Endothelial cell of umbilical vein (primary cell): ENCODE data around the gene GALNT2. TPM values are rescaled to one million over a fixed set of nuclear protein-coding genes. Genes with fewer than 3 reads are reported as not detected.

Source experiments
- BruUV-seq: library from RNA; stranded (reverse); fragments of 400-500 nt; replicated peaks from 2 replicates; lab custom pipeline; 2021; lab: Mats Ljungman, UMichigan
- CTCF ChIA-PET: fragments of 300-600, 350-600 bp; sonication (Branson Sonifier 250); formaldehyde crosslinking; loops from one replicate; lab custom pipeline; 2021; ENCODE audit warnings: antibody characterized with exemption, inconsistent platforms; lab: Charles Lee
- POLR2A ChIA-PET: fragments of 300-600, 350-600 bp; sonication (Branson Sonifier 250); formaldehyde crosslinking; loops from one replicate; lab custom pipeline; 2021; ENCODE audit warnings: antibody characterized with exemption, inconsistent platforms; lab: Charles Lee
- DNase-seq: peaks from one replicate; pipeline ENCODE4 v3.0.0-alpha.2; 2011; ENCODE audit warnings: low read depth, low spot score
- FAIRE-seq: peaks from 2 replicates; lab custom pipeline; 2011; peaks lifted over from hg19 to GRCh38; lab: Jason Lieb, UNC
- H2AFZ ChIP-seq: 2 replicates; pipeline ENCODE4 v1.6.0; 2012; ENCODE audit warnings: low read depth, low read length, control low read depth, inconsistent platforms
- H3K27ac ChIP-seq: 2 replicates; pipeline ENCODE4 v1.5.1; 2011; ENCODE audit warnings: low read depth, mild to moderate bottlenecking, control low read depth, low read length, moderate library complexity; ENCODE audit not compliant: insufficient read depth
- H3K27me3 ChIP-seq, 2 experiments: 2 replicates each; pipeline versions ENCODE4 v1.6.0 to v1.6.1; 2011; ENCODE audit warnings: low read length in 2 of 2, mixed read lengths in 1 of 2; ENCODE audit not compliant: control insufficient read depth in 2 of 2, insufficient read depth in 2 of 2
- H3K36me3 ChIP-seq, 2 experiments: 2 replicates in 1 of 2; 3 replicates in 1 of 2; pipeline ENCODE4 v1.5.1; 2011; ENCODE audit warnings: low read length in 2 of 2, mild to moderate bottlenecking in 1 of 2, moderate library complexity in 1 of 2; ENCODE audit not compliant: control insufficient read depth in 2 of 2, insufficient read depth in 2 of 2; ENCODE audit errors: extremely low read depth in 1 of 2
- H3K4me1 ChIP-seq: 3 replicates; pipeline ENCODE4 v1.5.1; 2011; ENCODE audit warnings: mild to moderate bottlenecking, low read length; ENCODE audit not compliant: control insufficient read depth, insufficient read depth; ENCODE audit errors: extremely low read depth
- H3K4me2 ChIP-seq: 2 replicates; pipeline ENCODE4 v1.6.1; 2011; ENCODE audit warnings: low read length, control low read depth, mixed read lengths; ENCODE audit not compliant: insufficient read depth
- H3K4me3 ChIP-seq, 3 experiments: fragments of 200-600 bp in 1 of 3; sonication (generic), shearing (Covaris generic) in 1 of 3; replicated peaks in 1 of 3; 2 replicates each; pipeline ENCODE4 v1.5.1; 2011 to 2016; ENCODE audit warnings: control low read depth in 3 of 3, low read length in 3 of 3, mild to moderate bottlenecking in 2 of 3, inconsistent platforms in 1 of 3, low read depth in 1 of 3, moderate library complexity in 1 of 3; ENCODE audit not compliant: insufficient read depth in 1 of 3
- H3K79me2 ChIP-seq: 2 replicates; pipeline ENCODE4 v1.6.0; 2012; ENCODE audit warnings: low read length, inconsistent platforms; ENCODE audit not compliant: control insufficient read depth, insufficient read depth
- H3K9ac ChIP-seq: replicated peaks from 2 replicates; pipeline ENCODE3; 2011; ENCODE audit warnings: low read length, control low read depth; ENCODE audit not compliant: insufficient read depth; ENCODE audit errors: extremely low read depth
- H3K9me1 ChIP-seq: replicated peaks from 3 replicates; pipeline ENCODE4 v1.6.0; 2011; ENCODE audit warnings: mild to moderate bottlenecking, low read length; ENCODE audit not compliant: control insufficient read depth, insufficient read depth; ENCODE audit errors: extremely low read depth
- H3K9me3 ChIP-seq: replicated peaks from 2 replicates; pipeline ENCODE4 v1.5.1; 2012; ENCODE audit warnings: low read length, inconsistent platforms; ENCODE audit not compliant: control insufficient read depth, insufficient read depth
- H4K20me1 ChIP-seq: replicated peaks from 2 replicates; pipeline ENCODE3; 2011; ENCODE audit warnings: mild to moderate bottlenecking, low read length; ENCODE audit not compliant: control insufficient read depth, insufficient read depth; ENCODE audit errors: extremely low read depth
- EZH2 ChIP-seq: IDR thresholded peaks from 2 replicates; pipeline ENCODE4 v1.6.1; 2012; ENCODE audit warnings: borderline replicate concordance, low read depth, mild to moderate bottlenecking, moderate library complexity, low read length, inconsistent platforms; ENCODE audit not compliant: severe bottlenecking
- FOS ChIP-seq: IDR thresholded peaks from 2 replicates; pipeline ENCODE4 v1.6.1; 2011; ENCODE audit warnings: mild to moderate bottlenecking, low read length, moderate library complexity, borderline replicate concordance; ENCODE audit not compliant: insufficient read depth
- GATA2 ChIP-seq: IDR thresholded peaks from 2 replicates; pipeline ENCODE4 v1.7.0; 2011; ENCODE audit warnings: low read depth, mild to moderate bottlenecking, moderate library complexity, mixed read lengths, low read length; ENCODE audit not compliant: insufficient read length, insufficient read depth
- JUN ChIP-seq: IDR thresholded peaks from 2 replicates; pipeline ENCODE4 v1.6.1; 2011; ENCODE audit warnings: borderline replicate concordance, low read depth; ENCODE audit not compliant: insufficient read length, insufficient read depth
- MYC ChIP-seq: IDR thresholded peaks from one replicate; pipeline ENCODE4 v1.6.1; 2011; ENCODE audit warnings: mild to moderate bottlenecking, low read depth, low read length
- POLR2A ChIP-seq: IDR thresholded peaks from 2 replicates; pipeline ENCODE4 v1.6.1; 2012; ENCODE audit warnings: low read depth, mild to moderate bottlenecking, control low read depth, low read length
- POLR2AphosphoS5 ChIP-seq: IDR thresholded peaks from 2 replicates; pipeline ENCODE4 v1.6.1; 2012; ENCODE audit warnings: low read depth, mild to moderate bottlenecking, control low read depth, low read length, moderate library complexity; ENCODE audit not compliant: insufficient read depth
- dilution Hi-C: fragments of 300-500 bp; cut with MboI; formaldehyde crosslinking; loops from one replicate; pipeline ENCODE4 v1.15.0; 2019; ENCODE audit warnings: low sequenced_read_pairs; ENCODE audit not compliant: extremely low pct_ligation_motif_present
- intact Hi-C: fragments of 100-400 bp; cut with micrococcal nuclease; formaldehyde crosslinking; loops from one replicate; pipeline ENCODE4 v1.10.0; 2022
- polyA plus RNA-seq, 4 experiments: library from polyadenylated mRNA; depleted of rRNA in 3 of 4; stranded (reverse) in 3 of 4; unstranded in 1 of 4; fragments of >200 nt; gene quantifications; 2 replicates each; pipeline versions ENCODE4 v1.2.1 to v1.2.3, GENCODE V29; 2011 to 2012; ENCODE audit warnings: missing spikeins in 1 of 4
- total RNA-seq: library from RNA; stranded (reverse); gene quantifications from 2 replicates; pipeline ENCODE4 v1.2.3, GENCODE V29; 2021
- TF ChIP-seq, protein P1 (sequence below): IDR thresholded peaks from 2 replicates; pipeline ENCODE4 v1.6.1; 2011; ENCODE audit not compliant: insufficient read depth, insufficient read length
- TF ChIP-seq, protein P2 (sequence below), 2 donors: IDR thresholded peaks; 1 replicate in 1 of 2; 2 replicates in 1 of 2; pipeline ENCODE4 v1.5.1; 2011; ENCODE audit warnings: low read length in 2 of 2, mild to moderate bottlenecking in 2 of 2, moderate library complexity in 2 of 2, control low read depth in 1 of 2, inconsistent platforms in 1 of 2, low read depth in 1 of 2; ENCODE audit not compliant: insufficient read depth in 1 of 2; ENCODE audit errors: extremely low read depth in 1 of 2

Gene GALNT2
- total and polyA plus RNA-seq, 2 donors (not counting 3 experiments of a cell fraction or from before 2014, with no cell fraction given): 56.3 to 77.5 TPM

DNA sequence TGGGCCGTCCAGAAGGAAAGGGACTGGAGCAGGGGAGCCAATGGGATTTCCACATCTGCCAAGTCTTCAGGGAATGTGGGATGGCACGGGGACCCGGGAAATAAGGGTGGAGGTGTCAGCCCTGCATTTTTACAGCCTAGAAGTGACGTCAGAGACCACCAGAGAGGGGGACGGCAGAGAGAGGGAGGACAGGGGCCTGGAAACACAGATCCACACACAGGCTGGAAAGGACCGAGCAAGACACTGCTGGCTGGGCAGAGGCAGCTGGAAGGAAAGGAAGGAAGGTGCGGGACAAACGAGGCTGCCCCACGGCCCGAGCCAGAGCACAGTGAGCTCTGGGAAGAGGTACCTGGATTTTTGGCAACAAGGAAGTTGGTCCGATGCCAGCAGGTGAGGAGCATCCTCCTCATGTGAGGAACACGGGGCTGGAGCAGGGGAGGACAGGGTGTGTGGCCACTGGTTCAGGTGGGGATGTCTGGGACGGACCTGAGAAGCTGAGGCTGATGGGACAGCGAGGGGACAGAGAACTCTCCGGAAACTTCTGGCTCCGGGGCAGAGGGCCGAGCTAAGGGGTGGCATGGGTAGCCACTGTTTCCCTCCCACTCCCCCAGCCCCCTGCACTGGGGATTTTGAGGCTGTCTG lies 220.8 kb downstream of the GALNT2 start:
- Histone ChIP-seq H3K27me3 (no peaks in the 10 kb centered on the region), H2AFZ (no peak overlapping the region), H3K4me1 (no peaks in the 10 kb centered on the region), H3K36me3 (no peaks in the 10 kb centered on the region), H3K9me1 (no peaks in the 10 kb centered on the region), H3K79me2 (no peaks in the 10 kb centered on the region), H3K9ac (no peak overlapping the region), H3K4me3 (no peak overlapping the region), H3K27ac (no peak overlapping the region), H4K20me1 (no peaks in the 10 kb centered on the region), H3K4me2 (no peak overlapping the region), H3K9me3 (no peaks in the 10 kb centered on the region)
- TF ChIP-seq FOS (no peak), POLR2AphosphoS5 (no peak), GATA2 (no peak), POLR2A (no peak), JUN (no peak), MYC (no peak), EZH2 (no peak)
- TF ChIP-seq, protein P1, sequence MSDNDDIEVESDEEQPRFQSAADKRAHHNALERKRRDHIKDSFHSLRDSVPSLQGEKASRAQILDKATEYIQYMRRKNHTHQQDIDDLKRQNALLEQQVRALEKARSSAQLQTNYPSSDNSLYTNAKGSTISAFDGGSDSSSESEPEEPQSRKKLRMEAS: no peak
- TF ChIP-seq, protein P2, sequence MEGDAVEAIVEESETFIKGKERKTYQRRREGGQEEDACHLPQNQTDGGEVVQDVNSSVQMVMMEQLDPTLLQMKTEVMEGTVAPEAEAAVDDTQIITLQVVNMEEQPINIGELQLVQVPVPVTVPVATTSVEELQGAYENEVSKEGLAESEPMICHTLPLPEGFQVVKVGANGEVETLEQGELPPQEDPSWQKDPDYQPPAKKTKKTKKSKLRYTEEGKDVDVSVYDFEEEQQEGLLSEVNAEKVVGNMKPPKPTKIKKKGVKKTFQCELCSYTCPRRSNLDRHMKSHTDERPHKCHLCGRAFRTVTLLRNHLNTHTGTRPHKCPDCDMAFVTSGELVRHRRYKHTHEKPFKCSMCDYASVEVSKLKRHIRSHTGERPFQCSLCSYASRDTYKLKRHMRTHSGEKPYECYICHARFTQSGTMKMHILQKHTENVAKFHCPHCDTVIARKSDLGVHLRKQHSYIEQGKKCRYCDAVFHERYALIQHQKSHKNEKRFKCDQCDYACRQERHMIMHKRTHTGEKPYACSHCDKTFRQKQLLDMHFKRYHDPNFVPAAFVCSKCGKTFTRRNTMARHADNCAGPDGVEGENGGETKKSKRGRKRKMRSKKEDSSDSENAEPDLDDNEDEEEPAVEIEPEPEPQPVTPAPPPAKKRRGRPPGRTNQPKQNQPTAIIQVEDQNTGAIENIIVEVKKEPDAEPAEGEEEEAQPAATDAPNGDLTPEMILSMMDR (IDR thresholded peaks at IDR 0.05; ENCODE audit: extremely low read depth in 1 of 2, insufficient read depth in 1 of 2, low read depth in 1 of 2, low read length in 2 of 2): no peak
- FAIRE-seq (no peak), DNase-seq (no peak)
- CTCF ChIA-PET: interaction anchor here (1.2 kb wide), 1 partner anchor 14 kb away, joined by 3 read pairs; no protein-coding TSS in a partner anchor
- no TSS peak for BruUV-seq
- dilution Hi-C loops (no loop called here), intact Hi-C loops (no loop called here)
- POLR2A ChIA-PET: no interaction called here
